HG03060 (cell line): ENCODE results near the gene DYRK1B.

Source experiments
- ATAC-seq: cut with Tn5 transposase; IDR thresholded peaks from one replicate; pipeline ENCODE4 v1.9.1; 2021; ENCODE audit warnings: low read depth, moderate number of reproducible peaks; ENCODE audit not compliant: unreplicated experiment

Gene DYRK1B

DNA sequence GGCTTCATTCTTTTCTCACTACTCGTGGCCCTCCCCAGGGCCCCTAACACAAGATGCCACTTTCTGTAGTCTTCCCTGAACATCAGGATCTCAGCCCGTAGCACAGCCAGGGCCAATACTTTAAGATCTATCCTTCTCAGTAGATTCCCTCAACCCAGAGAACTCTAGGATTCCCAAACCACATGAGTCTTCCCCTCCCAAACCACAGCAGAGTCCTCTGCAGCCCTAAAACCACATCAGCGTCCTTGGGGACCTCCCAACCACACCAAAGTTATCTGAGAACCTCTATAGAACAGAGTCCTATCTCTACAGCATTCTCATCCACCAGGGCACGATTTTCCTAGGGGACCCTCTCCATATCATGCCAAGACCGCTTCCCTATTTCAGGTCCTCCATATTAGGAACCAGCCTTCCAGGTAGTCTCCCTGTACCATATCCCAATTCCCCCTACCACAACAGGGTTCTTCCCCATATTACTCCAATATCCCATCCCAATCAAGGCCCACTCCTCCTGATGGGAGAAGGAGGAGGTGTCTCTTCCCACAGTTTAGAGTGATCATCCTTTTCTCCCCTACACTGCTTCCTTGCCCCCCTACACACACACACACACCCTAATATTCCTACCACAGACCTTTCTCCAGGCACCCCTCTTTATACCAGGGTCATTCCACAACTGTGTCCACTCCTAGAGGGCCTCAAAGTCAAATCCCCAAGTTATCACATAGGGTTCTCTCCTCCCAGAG is 1.4 kb downstream of the DYRK1B start:
- ATAC-seq, result no peak

DNA sequence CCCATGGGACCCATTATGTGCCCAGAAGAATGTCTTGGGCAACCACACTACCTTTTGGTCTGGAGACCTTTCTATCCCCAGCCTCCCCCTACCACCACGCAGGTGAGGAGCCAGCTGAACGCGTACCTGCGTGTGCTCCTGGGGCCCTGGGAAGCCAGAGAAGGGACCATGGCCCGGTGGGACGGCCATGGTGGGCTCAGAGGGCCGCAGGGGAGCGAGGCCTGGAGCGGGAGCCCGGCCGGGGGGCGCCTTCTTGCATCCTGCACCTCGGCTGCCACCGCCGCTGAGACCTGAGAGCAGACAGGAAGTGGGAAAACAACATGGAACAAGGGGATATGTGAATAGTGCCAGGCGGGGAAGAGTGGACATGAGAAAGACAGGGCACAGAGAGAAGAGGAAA is 2.3 kb downstream of the DYRK1B start:
- ATAC-seq, result no peak

DNA sequence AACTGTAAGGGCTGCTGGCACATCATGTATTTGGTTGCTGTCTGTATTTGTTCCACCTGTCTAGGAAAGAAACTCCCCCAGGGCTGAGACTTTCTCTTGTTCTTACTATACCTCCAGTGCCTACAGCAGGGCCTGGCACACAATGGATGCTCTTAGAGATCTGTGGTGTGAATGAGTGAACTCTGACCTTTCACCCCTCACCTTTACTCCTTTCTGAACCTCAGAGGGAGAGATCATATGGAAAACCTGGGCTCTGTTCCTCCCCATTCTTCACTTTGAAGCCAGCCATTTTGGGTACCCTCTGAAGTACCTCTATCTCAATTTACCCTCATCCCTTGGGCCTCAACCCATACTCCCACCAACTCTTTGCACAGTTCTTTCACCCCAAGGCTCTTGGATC is 3.1 kb downstream of the DYRK1B start:
- no peak for ATAC-seq

DNA sequence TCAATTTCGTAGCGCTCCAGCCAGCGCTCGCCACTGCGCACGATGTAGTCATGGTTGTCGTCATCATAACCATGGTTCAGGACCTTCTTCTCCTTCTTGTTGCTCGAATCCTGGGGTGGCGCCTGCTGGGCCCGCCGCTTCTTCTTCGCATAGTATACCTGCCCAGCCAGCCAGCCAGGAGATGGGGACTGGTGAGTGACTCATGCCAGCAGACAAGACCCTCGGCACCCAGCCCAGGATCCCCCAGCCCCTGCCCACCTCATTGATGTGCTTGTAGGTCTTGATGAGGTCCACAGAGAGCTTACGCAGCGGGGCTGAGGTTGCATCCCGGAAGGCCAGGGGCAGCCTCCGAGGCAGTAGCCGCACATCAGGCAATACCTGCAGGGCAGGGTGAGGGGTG is 3.6 kb downstream of the DYRK1B start:
- ATAC-seq, result no peak

DNA sequence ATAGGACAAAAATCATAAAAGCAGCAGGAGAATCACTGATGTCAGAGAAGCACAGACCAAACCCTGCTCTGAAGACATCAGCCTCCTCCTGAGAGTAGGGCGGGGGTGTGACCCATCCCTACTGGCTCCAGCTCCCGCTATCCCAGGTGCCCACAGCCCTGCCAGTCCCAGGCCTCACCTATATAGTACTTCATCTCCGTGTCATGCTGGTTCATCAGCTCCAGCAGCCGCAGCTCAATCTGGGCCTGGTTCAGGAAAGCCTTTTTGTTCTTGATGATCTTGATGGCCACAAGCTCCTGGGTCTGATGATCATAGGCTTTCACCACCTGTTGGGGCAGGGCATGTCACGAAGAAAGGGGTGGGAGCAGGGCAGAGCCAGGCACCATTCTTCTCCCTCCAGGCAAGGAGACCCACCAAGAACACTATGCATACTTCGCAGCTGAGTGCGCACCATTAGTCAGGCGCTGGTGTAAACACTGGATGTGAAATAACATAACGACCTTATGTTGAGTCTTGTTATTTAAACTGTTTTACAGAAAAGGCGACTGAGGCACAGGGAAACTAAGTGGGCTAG is 4.2 kb downstream of the DYRK1B start:
- no peak for ATAC-seq

DNA sequence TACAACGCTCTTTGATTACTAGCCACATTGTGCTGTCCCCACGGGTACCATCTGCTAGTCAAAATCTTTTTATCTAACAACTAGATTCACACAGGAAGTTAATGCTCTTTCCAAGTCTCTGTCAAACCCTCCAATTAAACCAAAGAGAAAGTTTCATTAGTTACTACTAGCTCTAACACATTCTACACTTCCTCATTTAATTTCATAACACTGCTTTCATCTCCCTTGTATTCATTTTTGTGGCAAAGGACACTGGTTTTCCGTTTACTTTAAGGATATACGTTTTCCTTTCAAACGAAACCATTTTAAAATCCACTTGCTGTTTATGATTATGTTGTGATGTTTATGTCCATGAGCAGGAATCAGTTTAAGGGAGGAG is 5.3 kb downstream of the DYRK1B start:
- no peak for ATAC-seq

DNA sequence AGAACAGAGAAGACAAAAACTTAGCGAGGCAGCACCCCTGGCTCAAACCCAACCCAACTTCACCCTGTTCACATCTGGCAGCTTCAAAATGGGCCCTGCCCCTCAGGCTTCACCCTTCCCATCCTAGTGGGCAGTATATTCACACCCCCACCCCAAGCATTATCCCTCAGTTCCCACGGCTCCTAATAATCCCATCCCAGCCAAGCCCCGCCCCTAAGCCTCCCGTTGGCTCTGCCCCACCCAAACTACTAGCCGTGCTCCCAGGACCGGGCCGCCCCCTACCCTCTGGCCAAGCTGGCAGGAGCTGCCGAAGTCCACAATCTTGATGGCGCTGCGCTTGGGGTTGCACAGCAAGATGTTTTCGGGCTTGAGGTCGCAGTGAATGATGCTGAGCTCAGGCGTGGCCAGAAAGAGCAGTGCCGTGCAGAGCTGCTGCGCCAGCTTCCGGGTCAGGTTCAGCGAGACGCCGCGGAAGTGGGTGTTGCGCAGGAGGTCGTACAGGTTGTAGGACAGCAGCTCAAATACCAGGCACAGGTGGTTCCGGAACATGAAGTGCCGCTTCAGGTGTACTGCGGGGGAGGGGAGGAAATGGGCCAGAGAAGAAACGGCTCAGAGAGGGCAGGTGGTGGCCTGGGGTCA is 5.8 kb downstream of the DYRK1B start:
- ATAC-seq, result no peak

DNA sequence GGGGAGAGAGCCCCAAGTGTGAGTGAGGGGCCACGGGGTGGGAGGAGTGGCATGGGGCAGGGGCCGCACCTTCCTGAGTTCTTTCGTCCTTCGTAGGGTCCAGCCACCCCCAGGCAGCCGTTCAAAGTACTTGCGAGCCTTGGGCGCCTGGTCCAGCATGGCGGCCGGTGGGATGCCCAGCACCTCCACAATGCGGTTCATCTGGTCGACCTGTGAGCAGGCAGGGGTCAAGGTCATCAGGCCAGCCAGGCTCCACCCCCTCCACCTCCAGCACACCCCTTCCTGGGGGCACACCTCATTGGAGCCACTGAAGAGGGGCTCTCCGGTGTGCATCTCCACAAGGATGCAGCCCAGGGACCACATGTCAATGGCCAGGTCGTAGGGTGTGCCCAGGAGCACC is 6.7 kb downstream of the DYRK1B start:
- no peak for ATAC-seq

DNA sequence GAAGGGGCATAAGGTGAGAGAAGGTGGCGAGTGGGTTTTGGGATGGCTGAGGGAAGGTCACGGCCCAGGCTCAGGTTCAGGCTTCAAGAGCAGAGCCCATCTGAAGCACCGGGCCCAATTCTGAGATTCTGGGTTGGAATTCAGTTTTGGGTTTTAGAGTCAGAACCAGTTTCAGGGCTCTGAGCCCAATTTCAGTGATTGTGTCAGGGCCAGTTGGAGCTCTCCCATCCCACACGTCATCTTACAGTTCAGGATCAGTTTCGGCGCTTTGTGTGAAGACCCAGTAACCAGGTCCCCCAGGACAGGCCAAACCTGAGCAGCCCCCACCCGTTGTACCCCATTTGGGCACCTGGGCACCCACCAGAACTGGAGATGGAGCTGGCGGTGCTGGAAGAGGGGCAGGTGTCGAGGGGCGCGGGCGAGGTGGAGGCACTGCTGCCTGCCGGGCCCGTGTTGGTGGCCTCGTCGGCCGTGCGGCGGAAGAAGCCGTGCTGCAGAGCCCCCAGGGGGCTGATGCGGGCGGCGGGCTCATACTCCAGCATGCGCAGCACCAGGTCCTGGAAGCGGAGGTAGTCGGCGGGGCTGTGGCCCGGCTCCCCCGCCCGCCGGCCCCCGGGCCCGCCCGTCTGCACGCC is 7.5 kb downstream of the DYRK1B start:
- no peak for ATAC-seq

DNA sequence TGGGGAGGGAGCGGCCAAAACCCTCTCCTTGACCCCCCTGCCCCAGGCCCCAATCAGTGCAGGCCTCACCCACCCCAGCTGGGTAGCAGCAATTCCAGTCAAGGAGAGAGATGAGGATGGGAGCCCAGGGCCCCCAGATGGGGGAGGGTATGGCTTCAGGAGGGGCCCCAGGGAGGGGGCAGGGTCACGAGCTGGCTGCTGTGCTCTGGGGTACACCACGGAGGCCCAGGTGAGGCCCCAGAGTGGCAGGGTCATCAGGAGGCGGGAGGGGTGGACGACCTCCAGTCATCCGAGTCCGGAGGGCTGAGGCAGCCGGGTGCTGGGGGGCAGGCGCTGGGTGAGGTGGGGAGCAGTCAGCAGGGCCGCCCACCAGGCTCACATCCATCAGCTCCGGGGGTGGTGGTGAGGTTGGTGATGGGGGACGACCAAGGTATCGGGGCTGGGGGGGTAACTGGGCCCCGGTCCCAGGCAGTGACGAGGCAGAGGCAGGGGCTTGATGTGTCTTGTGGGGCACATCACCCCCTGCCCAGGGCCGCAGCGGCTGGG is 8.4 kb downstream of the DYRK1B start:
- no peak for ATAC-seq

DNA sequence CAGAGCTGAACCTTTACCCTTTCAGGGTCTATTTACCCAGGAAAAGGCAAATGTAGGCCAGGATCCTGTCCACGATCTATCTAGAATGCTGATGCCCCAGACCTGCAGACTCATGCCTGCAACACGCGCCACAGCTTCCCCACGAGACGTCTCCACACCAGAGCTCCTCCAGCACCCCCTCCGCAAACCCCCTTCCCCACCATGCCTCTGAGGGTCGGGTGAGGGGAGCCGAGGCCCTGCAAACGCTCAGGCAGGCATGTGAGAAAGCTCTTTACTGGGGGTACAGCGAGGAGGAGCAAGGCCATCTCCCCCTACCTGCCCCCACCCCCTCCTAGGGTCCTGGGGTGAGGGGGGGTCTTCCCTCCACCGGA is 8.9 kb downstream of the DYRK1B start:
- no peak for ATAC-seq

DNA sequence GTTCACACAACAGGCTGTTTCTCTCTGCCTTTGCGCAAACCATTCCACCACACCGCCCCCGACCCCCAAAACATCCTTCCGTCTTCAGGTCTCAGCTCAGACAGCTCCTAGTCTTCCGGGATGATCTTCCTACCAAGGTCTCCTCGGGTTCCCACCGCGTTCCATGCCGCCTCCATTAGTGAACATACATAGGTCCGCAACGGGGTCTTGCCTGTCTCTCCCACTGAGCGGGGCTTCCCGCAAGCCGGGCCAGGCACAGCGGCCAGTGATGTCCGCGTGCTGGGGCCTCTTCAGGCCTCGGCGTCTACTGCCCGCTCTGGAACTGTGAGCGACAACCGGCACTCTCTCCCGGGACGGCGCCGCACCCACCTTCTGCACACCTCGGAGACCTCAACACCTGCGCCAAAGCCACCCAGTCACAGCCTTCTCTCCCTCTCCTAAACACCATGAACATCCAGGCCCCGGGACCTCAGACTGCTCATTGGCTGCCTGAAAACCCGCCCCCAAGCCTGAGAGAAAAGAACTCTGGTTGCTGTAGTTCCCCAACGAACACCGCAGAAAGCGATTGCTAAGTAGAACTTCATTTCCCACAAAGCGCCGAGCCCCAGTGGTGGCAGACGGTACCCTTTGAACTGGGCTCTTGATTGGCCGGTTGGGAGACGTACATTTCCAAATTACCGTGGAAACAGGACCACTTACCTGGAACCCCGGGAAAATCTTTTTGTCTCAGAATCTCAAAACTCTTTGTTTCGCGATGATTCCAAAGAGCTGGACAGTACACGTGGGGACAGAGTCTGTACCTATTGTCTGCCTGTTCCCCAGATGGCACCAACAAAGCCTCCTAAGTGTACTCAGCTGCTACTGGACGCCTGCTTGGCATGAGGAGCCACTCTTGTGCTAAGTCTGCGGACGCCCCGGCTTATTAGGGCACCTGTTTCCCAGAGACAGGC is 9.5 kb downstream of the DYRK1B start:
- no peak for ATAC-seq

DNA sequence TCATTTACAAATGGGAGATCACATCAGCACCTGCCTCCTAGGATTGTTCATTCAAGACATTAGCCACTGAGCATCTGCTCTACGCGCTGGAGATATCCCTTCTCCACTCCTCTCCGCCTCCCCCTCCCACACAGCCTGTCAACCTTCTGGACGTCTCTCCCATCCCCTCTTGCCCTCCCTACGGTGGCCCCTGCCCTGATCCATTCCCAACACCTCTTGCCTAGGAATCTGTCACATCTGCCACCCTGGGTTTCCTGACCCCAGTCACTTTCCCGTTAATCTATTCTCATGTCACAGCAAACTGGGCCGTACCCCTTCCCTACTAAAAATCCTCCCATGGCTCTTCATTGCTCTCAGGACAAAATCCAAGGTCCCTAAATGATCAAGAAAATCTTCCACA is 10.3 kb downstream of the DYRK1B start:
- ATAC-seq, result no peak

DNA sequence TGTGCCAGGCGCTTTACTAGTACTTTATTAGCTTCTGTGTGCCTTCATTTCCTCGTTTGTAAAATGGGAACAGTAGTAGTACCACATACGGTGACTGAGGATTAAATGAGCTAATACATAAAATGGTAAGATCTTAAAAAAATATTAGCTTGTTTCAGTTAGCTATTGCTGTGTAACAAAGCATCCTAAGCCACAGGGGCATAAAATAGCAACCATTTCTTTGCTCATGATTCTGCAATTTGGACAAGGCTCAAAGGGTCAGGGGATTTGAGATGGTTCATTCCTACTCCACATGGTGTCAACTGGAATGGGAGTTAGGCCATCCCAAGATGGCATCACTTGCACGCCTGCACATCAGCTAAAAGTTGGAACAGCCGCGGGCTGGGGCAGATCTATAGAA is 13.3 kb downstream of the DYRK1B start:
- ATAC-seq, result no peak

DNA sequence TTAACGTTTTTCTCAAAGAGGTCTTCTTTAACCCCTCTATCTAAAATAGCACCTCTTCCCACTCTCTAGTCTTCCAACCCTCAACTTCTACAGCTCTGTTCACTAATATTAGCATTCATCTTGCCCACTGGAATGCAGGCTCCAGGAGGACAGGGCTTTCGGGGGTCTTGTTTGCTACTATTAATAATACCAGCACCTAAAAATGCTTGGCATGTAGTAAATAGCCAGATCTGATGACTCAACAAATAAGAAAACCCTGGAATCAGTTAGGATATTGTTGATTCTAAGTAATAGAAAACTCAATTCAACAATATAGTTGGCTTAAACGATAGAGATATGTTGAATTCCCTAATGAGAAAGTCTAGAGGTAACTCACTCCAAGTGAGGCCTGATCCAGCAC is 14.2 kb downstream of the DYRK1B start:
- ATAC-seq, result no peak

DNA sequence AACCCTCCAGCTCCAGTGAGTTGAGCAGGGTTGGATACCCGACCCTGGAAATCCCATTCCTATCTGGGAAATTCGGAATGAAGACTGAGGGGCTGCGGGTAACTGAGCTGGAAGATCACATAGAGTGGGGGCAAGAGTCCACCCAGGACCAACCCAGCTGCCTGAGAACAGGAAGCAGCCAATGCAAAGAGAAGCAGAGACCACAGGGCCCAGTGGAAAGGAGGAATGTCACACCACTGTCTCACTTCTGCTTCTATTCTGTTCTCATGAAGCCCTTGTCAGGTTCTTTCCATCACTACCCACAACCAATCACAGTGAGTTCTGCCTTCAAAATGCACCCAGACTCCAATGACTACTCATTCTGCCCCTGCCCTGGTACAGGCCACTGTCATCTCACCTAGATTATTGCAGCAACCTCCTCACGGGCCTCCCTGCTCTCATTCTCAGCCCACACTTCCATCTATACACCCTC is 15.3 kb downstream of the DYRK1B start:
- ATAC-seq, result no peak

DNA sequence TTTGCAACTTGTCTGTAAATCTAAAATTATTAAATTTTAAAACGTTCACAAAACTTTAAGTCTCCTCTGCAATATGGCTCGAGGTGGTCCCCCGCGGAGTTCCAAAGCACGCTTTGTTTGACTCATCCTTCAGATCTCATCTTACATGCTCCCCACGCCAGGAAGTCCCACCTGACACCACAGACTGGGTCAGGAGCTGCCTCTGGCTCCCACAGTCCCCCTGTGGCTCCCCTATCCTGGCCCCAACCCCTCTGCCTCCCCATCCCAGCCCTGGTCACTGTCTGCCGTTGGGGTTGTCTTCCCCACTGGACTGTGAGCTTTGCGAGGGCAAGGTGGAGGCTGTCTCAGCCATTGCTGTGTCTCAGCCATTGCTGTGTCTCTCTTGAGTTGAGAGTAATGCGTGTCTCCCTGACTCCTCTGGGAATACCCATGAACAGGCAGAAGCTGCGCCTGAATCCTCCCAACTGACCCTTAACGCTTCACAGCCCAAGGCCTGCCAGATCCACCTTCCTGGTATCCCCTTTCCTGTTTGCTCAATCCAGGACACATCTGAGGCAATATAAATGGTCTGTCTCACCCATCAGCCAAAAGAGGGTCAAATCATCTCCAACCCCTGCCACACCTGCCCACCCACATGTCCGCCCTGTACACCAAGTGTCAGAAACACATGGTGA is 15.9 kb downstream of the DYRK1B start:
- ATAC-seq, result no peak

DNA sequence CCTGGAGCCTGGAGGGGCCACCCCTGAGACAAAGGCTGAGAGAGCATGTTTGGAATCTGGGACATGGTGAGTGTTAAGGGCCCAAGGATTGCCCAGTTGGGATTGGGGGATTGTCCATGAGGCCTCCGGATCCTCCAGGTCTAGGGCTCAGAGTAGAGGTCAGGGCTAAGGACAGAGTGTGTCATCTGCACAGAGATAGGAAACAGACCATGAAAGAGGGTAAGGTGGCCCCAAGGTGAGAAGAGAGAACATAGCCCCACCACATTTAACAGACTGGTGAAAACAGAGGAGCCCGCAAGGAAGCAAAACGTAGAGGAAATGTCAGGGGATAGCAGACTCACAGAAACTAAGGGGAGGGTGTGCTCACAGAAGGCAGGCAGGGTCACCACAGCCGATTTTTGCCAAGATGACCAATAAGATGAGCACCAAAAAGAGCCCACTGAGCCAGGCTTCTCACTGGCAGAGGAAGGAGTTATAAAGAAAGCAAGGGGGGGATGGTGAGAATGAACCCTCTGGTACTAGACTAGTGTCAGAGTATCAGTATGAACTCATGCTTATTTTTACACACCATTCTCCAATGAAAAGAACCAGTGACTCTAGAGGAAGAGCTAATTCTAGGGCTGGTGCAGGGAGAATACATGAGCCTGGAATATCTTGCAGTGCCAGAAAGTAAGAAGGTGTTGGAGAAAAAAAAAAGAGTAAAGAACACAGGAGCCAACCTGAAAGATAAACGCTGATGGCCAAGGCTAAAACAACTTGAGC is 17.5 kb downstream of the DYRK1B start:
- ATAC-seq, result no peak

DNA sequence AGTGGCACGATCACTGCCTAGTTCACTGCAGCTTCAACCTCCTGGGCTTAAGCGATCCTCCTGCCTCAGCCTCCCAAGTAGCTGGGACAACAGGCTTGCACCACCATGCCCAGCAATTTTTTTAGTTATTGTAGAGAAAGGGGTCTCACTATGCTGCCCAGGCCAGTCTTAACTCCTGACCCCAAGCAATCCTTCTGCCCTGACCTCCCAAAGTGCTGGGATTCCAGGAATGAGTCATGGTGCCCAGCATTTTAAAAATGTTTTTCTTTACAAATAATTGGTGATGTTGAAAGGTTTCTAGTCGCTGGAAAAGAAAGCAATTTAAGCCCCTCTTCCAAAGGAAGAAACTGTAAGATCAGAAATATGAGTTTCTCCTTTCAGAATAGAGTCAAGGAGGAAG is 19.4 kb downstream of the DYRK1B start:
- no peak for ATAC-seq
